GM19328 (cell line): Measurements from ENCODE around the gene TRIO.

Source experiments
- ATAC-seq: cut with Tn5 transposase; IDR thresholded peaks from one replicate; pipeline ENCODE4 v1.9.1; 2021; ENCODE audit warnings: mild to moderate bottlenecking, moderate library complexity; ENCODE audit not compliant: unreplicated experiment

The TRIO gene

DNA sequence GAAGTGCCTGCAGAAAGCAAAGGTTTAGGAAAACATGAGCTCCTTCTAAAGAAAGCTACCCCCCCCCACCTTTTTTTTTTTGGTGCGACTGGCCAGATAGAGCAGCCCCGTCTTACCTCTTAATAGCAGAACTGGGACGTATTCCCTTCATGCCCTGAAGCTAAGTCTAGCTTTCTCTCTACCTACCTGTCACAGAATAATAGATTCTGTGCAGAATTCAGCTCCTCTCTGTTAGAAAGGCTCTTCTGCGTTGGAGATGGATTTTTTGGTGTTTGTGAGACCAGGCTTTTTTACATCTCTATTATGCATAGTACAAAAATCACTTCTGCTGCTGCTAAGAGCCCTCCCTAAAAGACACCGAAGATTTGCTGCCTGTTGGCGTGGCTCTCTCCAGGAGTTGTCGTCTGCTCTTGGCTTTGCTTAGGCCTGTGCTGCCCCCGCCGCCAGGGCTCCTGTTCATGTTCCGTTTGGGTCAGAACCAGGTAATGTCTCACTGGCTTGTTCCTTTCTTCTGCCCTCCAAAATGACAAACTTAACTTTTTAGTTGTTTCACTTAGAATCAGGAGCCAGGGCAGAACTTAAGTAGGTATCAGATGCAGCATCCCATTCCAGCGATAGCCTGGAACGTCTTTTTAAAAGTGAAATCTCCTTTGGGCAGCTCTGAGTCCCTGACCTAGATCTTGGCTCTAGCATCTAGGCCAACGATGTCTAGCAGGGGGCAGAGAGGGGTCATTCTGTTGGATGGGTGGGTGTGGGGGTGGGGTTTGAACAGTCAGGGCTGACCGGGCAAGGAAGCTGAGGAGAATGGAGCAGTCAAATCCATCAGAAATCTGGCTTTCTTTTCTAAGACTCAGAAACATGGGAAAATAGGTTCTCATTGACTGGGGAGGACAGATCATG, 2.5 kb downstream of the TRIO start:
- no peak for ATAC-seq

- ATAC-seq = no peak
Observed at GRCh38 chr5:14146725-14147124, 3.6 kb downstream of the TRIO start.

DNA sequence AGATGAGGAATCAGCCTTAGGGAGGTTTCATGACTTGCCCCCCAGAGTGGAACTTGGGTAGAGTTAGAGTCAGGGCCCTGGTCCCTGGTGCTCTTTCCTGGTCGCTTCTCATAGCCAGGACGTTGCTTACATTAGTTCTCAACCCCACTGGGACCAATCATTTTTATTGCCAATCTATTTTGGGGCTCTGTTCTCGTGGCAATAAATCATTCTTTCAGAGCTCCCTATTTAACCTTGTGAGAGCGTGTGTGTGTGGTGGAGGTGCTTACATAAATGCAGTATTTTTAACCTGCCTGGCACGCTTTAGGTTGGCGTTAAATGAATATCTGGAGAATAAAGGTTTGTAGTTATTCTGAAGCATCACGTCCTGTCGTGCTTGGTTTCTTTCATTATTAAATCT, 4.1 kb downstream of the TRIO start:
- no peak for ATAC-seq

GRCh38 chr5:14148483-14148882, 5.3 kb downstream of the TRIO start:
- no peak for ATAC-seq

DNA sequence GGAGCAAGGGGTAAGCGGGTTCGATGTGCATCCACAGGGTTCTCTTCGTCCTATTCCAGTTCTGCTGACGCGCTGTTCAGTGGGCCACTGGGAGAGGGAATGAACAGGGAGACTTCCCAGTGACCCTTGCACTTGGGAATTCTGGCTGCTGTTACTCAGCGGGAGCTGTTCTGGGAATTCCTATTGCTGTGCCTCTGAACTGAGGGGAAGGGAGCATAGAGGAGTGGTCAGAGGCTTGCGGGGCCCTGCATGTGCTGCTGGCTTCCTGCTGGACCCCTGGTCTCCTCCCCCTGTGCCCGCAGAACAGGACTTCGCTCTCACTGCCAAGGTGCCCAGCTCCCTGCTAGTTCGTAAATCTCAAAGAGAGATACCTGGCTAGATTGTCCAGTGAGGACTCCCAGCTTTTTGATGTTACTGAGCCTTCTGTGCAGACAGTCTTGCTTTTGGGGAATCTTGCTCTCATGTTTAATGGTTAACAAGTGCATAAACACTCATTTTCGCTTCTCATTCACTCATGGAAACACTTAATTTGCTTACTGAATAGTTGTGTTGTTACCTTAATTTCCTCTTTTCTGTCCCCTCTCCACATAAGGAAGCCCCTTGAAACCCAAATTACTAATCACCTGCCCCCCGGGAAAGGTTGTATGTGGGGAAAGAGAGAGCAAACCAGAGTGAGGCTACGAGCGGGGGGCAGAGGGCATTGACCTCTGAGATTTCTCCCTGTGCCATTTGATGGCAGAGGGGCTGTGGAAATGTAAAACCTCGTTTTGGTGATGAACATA, 5.9 kb downstream of the TRIO start:
- ATAC-seq = no peak

- ATAC-seq = no peak
Observed at GRCh38 chr5:14149672-14150274, 6.6 kb downstream of the TRIO start.

DNA sequence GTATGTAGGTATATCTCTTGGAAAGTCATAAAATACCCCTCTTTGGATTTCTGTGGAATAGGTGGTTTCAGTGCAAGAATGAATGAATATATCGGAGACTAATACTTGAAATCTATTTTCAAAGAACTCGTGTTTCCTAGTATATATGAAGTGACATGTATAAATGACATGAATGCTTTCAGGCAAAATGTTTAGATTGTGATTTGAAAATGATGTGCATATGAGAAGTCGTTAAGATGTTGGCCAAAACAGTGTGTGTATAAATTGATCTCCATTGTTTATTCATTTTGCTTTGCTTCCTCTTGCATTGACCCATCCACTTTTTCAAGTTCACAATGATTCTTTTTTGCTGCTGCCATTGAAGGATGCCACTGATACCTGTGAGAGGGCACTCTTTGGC, 8.3 kb downstream of the TRIO start:
- no peak for ATAC-seq

DNA sequence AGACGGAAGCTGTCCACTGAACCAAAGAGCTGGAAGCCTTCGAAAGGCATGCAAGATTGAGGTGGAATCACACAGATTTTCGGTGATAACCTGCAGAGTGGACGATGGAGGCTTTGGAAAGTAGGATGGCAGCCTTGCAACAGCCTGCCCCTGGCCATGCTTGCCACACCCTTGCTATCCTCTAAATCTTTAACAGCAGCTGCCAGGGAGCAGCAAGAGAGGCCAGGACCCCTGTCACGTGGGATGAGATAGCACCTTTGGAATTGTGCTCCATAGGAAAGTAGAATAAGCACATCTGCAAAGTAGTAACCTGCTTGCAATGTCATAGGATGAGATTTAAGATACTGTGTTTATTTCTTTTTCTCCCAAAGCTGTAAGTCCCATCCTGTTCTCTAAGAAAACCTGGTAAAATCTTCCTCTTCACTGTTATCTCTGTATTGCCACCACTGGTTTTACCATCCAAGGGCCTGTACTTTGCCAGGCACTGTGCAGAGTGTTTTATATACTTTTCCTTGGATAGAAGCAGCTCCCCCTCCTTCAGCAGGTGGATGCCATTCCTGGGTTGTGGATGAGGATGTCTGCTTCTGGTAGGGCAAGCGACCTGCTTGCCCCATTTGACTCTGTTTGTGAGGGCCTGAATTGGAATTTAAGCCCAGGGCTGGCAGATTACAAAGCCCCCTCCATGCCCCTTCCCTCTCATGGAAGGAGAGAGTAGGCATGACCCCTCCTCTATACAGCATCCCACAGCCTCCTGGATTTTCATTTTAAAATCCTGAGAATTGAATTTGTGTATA, 10.1 kb downstream of the TRIO start:
- ATAC-seq = no peak

DNA sequence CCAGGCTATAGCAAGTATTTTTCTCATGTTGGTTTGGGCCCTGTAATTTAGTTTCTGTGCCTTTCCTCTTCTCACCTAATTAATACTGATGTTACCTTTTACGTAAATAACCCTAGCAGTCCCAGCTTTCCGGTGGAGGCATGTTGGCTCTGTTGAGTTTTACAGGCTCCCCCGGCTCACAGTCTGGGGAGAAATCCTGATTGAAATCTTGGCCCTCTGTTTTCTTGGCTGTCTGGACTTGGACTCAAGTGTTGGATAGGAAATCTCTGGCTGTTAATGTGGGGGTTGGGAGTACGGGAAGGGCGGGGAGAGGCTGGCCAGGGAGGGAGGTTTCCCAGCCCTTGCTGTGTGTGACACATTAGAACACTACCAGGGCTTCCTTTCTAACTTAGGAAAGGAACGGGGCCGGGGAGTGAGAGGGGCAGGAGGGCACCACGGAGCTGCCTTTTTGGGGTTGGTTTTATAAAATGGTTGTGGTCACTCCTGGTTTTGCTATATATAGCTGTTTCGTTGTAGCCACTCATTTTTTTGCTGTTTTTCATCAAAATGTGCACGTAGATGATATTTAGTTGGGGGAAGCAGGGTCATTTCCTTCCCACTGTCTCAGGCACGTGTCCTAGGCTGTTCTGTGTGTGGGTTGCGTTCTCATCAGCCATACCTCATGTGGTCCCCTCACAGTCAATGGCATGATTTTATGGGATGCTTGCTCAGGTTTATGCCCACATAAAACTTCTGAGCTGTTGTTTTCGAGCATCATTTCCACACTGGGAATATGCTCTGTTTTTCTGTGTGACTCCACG, 11.0 kb downstream of the TRIO start:
- ATAC-seq = no peak

DNA sequence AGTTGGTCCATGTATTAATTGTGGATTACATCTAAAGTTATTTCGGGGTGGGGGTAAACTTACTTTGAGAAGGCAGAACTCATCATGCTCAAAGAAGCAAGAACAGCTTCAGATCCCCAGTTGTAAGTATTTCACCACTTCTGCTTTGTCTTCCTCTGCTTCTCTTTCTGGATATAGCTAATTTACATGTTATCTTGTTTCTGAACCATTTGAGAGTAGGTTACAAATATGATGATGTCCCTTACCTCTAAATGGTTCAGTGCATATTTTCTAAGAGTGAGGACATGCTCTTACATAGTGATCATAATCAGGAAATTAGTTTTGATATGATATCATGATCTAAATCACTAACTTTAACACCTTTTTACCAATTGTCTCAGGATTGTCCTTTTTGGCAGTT, 11.9 kb downstream of the TRIO start:
- peak; percentile 70 for ATAC-seq

- ATAC-seq = no peak
Observed at GRCh38 chr5:14155739-14156138, 12.6 kb downstream of the TRIO start.

- ATAC-seq = no peak
Observed at GRCh38 chr5:14156290-14156649, 13.1 kb downstream of the TRIO start.

GRCh38 chr5:14156650-14157492, 13.7 kb downstream of the TRIO start:
- peak; percentile 48 for ATAC-seq

GRCh38 chr5:14157493-14157782, 14.3 kb downstream of the TRIO start:
- ATAC-seq = no peak

GRCh38 chr5:14158890-14159666, 15.9 kb downstream of the TRIO start:
- ATAC-seq = no peak

- no peak for ATAC-seq
Observed at GRCh38 chr5:14161825-14162556, 18.8 kb downstream of the TRIO start.

DNA sequence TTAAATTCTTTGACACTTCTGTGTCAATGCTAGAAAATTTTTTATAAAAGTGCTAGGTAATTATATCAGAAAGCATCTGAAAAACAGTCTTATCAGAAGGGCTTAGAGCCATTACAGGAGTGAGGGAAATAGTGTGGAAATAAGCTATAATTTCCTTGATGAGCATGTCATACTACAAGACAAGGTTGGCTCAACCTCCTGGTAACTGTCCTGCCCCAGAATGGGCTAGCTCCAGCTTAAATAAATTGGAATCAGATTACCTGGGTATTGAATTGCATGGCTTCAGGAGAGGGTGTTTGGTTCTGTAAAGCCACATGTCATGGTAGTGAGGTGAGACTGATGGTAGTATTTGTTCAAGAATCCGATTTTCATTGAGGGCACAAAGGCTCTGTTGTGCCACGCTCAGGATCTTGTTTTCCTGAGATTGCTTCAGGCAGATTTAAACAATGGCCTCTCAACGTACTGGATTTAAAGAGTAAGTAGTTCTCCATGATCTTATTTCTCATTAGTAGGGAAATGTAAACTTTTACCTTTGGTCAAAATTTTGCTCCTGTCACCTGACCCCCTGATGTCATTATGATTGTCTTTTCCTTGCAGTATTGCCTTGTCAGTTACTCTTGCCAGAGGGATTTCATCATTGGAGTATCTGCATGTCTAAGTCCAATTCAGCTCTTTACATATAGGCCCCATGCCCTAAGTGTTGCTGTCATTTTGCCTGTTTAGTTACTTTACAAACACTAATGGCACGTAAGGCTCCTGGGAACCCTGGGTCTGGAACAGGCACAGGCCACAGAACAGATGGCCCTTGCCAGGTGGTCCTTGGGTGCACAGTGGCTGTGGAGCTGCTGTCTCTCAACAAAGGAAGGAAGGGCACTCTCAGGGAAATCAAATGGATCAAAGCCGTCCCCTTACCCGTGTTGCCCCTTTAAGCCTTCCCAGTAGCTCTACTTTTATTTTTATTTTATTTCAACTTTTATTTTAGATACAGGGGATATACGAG, 21.3 kb downstream of the TRIO start:
- ATAC-seq = no peak
